ENCODE measurements around the gene GABBR1. TPM values are rescaled to one million over a fixed set of nuclear protein-coding genes. Genes with fewer than 3 reads are reported as not detected.

GABBR1 gene
- total RNA-seq, 2 experiments from 2014 or later = 10.8 to 10.9 TPM

- no peak for TF ChIP-seq CTCF (IDR thresholded peaks at IDR 0.05)
- POLR2A ChIA-PET = no interaction called here
- Mint-ChIP-seq H3K27me3 (peaks cover 16% of the 10 kb centered on the region), H3K4me1 (ENCODE audit: low read depth) (peaks cover 5% of the 10 kb centered on the region), H3K4me3 (no peak overlapping the region), H3K27ac (no peak overlapping the region), H3K36me3 (ENCODE audit: low read depth) (no peaks in the 10 kb centered on the region), H3K9me3 (no peaks in the 10 kb centered on the region)
- intact Hi-C loops (cut with micrococcal nuclease) = no loop called here
- CTCF ChIA-PET = no interaction called here
- no peak for DNase-seq
- ATAC-seq = no peak
Observed at GRCh38 chr6:29528988-29529560, 103.9 kb downstream of the GABBR1 start.

GRCh38 chr6:29528300-29528931 lies 104.6 kb downstream of the GABBR1 start:
- intact Hi-C loops (cut with micrococcal nuclease) = no loop called here
- no peak overlapping the region for H3K27ac Mint-ChIP-seq
- no peaks in the 10 kb centered on the region for H3K9me3 Mint-ChIP-seq
- ChIA-PET CTCF (interaction anchor here (1.9 kb wide), 1 partner anchor 126 kb away, joined by 4 read pairs; no protein-coding TSS in a partner anchor), POLR2A (no interaction called here)
- peaks cover 5% of the 10 kb centered on the region for H3K4me1 Mint-ChIP-seq (ENCODE audit: low read depth)
- no peaks in the 10 kb centered on the region for H3K36me3 Mint-ChIP-seq (ENCODE audit: low read depth)
- peaks cover 19% of the 10 kb centered on the region for H3K27me3 Mint-ChIP-seq
- no peak for TF ChIP-seq CTCF (IDR thresholded peaks at IDR 0.05)
- ATAC-seq (no peak), DNase-seq (no peak)
- H3K4me3 Mint-ChIP-seq = no peak overlapping the region

GRCh38 chr6:29527564-29527963 lies 105.4 kb downstream of the GABBR1 start:
- CTCF ChIA-PET = interaction anchor here (1.9 kb wide), 1 partner anchor 126 kb away, joined by 4 read pairs; no protein-coding TSS in a partner anchor
- Mint-ChIP-seq H3K27ac (no peak overlapping the region), H3K9me3 (peaks cover 3% of the 10 kb centered on the region), H3K4me3 (no peak overlapping the region), H3K27me3 (peaks cover 22% of the 10 kb centered on the region), H3K36me3 (ENCODE audit: low read depth) (no peaks in the 10 kb centered on the region), H3K4me1 (ENCODE audit: low read depth) (peaks cover 5% of the 10 kb centered on the region)
- TF ChIP-seq CTCF (IDR thresholded peaks at IDR 0.05) = no peak
- POLR2A ChIA-PET = no interaction called here
- intact Hi-C loops (cut with micrococcal nuclease) = no loop called here
- DNase-seq (no peak), ATAC-seq (no peak)

GRCh38 chr6:29527126-29527525 lies 105.9 kb downstream of the GABBR1 start:
- ATAC-seq (no peak), DNase-seq (no peak)
- Mint-ChIP-seq H3K4me3 (no peak overlapping the region), H3K9me3 (peaks cover 3% of the 10 kb centered on the region), H3K27ac (no peak overlapping the region), H3K4me1 (ENCODE audit: low read depth) (peaks cover 5% of the 10 kb centered on the region), H3K27me3 (peaks cover 22% of the 10 kb centered on the region), H3K36me3 (ENCODE audit: low read depth) (no peaks in the 10 kb centered on the region)
- intact Hi-C loops (cut with micrococcal nuclease) = no loop called here
- POLR2A ChIA-PET = no interaction called here
- CTCF ChIA-PET = interaction anchor here (0.6 to 1.9 kb wide), 3 partner anchors 55 to 752 kb away, joined by 3 to 4 read pairs (median 3); no protein-coding TSS in a partner anchor
- TF ChIP-seq CTCF (IDR thresholded peaks at IDR 0.05) = no peak

GRCh38 chr6:29525311-29525639 lies 107.7 kb downstream of the GABBR1 start:
- no peaks in the 10 kb centered on the region for H3K36me3 Mint-ChIP-seq (ENCODE audit: low read depth)
- peaks cover 5% of the 10 kb centered on the region for H3K4me1 Mint-ChIP-seq (ENCODE audit: low read depth)
- H3K27ac Mint-ChIP-seq = no peak overlapping the region
- no peak for DNase-seq
- ChIA-PET CTCF (no interaction called here), POLR2A (interaction anchor here (0.6 kb wide), 1 partner anchor 73 kb away, joined by 3 read pairs; no protein-coding TSS in a partner anchor)
- H3K27me3 Mint-ChIP-seq = peaks cover 22% of the 10 kb centered on the region
- TF ChIP-seq CTCF (IDR thresholded peaks at IDR 0.05) = no peak
- no peak for ATAC-seq
- intact Hi-C loops (cut with micrococcal nuclease) = no loop called here
- H3K4me3 Mint-ChIP-seq = no peak overlapping the region
- peaks cover 3% of the 10 kb centered on the region for H3K9me3 Mint-ChIP-seq

Measured in activated CD8-positive, alpha-beta T cell treated with anti-CD3 and anti-CD28 coated beads for 36 hours (primary cell).